AML-193 (cell line): ENCODE data around the gene ZFYVE21.
"Not testable (repeated sequence)": the region's sequence is repeated elsewhere in the genome, so short reads cannot be mapped to it uniquely, and the experiment has no call there.

Experiments used
- DNase-seq, 2 experiments: peaks; one replicate each; lab custom pipeline; 2025; lab: John Stamatoyannopoulos, UW

Gene ZFYVE21

GRCh38 chr14:103763730-103764488 is 48.3 kb downstream of the ZFYVE21 start:
- DNase-seq, result no peak

- no peak for DNase-seq
Observed at GRCh38 chr14:103765526-103765925, 49.9 kb downstream of the ZFYVE21 start.

GRCh38 chr14:103767336-103767894 is 51.8 kb downstream of the ZFYVE21 start:
- DNase-seq, result no peak

- DNase-seq, result no peak
Observed at GRCh38 chr14:103770500-103770899, 54.9 kb downstream of the ZFYVE21 start.

GRCh38 chr14:103770902-103771301 is 55.3 kb downstream of the ZFYVE21 start:
- DNase-seq, result no peak

- no peak for DNase-seq
Observed at GRCh38 chr14:103772078-103772712, 56.6 kb downstream of the ZFYVE21 start.

- DNase-seq, result no peak
Observed at GRCh38 chr14:103773521-103773920, 57.9 kb downstream of the ZFYVE21 start.

- no peak for DNase-seq
Observed at GRCh38 chr14:103775506-103775905, 59.9 kb downstream of the ZFYVE21 start.

- DNase-seq, result not testable (repeated sequence)
Observed at GRCh38 chr14:103776319-103776718, 60.7 kb downstream of the ZFYVE21 start.

- DNase-seq, result peak; percentile 12 to 24
Observed at GRCh38 chr14:103782376-103782775, 66.8 kb downstream of the ZFYVE21 start.
